Lower leg skin (tissue), 3 donors: ENCODE results near the gene CAPN8.

Experiments
- POLR2A ChIP-seq, 2 donors: fragments of 450-650 bp; IDR thresholded peaks; one replicate each; pipeline ENCODE4 v1.6.1; 2016 to 2017; ENCODE audit warnings: antibody characterized with exemption in 2 of 2, mild to moderate bottlenecking in 1 of 2, moderate library complexity in 1 of 2
- TF ChIP-seq, protein P1 (sequence below), 3 donors: fragments of 450-650 bp; IDR thresholded peaks; one replicate each; pipeline ENCODE4 v1.5.1; 2016; ENCODE audit warnings: antibody characterized with exemption in 3 of 3, mild to moderate bottlenecking in 3 of 3, moderate library complexity in 2 of 3

GRCh38 chr1:223635236-223635635, 30.3 kb downstream of the CAPN8 start:
- TF ChIP-seq POLR2A (IDR thresholded peaks at IDR 0.05) = no peak
- TF ChIP-seq, protein P1, sequence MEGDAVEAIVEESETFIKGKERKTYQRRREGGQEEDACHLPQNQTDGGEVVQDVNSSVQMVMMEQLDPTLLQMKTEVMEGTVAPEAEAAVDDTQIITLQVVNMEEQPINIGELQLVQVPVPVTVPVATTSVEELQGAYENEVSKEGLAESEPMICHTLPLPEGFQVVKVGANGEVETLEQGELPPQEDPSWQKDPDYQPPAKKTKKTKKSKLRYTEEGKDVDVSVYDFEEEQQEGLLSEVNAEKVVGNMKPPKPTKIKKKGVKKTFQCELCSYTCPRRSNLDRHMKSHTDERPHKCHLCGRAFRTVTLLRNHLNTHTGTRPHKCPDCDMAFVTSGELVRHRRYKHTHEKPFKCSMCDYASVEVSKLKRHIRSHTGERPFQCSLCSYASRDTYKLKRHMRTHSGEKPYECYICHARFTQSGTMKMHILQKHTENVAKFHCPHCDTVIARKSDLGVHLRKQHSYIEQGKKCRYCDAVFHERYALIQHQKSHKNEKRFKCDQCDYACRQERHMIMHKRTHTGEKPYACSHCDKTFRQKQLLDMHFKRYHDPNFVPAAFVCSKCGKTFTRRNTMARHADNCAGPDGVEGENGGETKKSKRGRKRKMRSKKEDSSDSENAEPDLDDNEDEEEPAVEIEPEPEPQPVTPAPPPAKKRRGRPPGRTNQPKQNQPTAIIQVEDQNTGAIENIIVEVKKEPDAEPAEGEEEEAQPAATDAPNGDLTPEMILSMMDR (IDR thresholded peaks at IDR 0.05) = no peak
